HTERT RPE-1 (cell line): ENCODE measurements around the gene RPUSD2.

Experiments used
- in situ Hi-C: fragments of 300-500 bp; cut with MboI; formaldehyde crosslinking; loops from 4 replicates; pipeline ENCODE4 v1.14.3; 2020; ENCODE audit warnings: low sequenced_read_pairs

Gene RPUSD2, protein sequence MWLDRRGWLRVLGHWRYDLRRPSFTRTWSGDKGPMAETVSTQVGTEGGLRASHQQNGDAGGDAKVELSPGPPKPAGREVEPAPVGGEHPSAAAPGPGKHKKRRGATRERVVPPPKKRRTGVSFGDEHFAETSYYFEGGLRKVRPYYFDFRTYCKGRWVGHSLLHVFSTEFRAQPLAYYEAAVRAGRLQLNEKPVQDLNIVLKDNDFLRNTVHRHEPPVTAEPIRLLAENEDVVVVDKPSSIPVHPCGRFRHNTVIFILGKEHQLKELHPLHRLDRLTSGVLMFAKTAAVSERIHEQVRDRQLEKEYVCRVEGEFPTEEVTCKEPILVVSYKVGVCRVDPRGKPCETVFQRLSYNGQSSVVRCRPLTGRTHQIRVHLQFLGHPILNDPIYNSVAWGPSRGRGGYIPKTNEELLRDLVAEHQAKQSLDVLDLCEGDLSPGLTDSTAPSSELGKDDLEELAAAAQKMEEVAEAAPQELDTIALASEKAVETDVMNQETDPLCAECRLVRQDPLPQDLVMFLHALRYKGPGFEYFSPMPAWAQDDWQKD

DNA sequence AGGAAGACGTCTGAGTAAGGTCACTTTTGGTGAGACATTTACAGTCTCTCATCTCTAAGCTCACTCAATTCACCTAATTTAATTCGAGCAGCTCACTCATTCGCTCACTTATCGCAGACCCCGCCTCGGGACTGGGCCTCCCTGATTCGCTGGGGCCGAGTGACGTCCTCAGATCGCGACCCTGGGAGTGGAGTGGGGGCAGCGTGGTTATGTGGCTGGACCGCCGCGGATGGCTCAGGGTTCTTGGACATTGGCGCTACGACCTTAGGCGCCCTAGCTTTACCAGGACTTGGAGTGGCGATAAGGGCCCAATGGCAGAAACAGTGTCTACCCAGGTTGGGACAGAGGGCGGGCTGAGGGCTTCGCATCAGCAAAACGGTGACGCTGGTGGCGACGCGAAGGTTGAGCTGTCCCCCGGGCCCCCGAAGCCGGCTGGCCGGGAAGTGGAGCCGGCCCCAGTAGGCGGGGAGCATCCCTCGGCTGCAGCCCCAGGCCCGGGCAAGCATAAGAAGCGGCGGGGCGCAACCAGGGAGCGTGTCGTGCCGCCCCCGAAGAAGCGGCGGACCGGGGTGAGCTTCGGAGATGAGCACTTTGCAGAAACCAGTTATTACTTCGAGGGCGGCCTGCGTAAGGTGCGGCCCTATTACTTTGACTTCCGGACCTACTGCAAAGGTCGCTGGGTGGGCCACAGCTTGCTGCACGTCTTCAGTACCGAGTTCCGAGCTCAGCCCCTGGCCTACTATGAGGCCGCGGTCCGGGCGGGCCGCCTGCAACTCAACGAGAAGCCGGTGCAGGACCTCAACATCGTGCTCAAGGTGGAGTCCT lies at the start of gene RPUSD2:
TSS of gene RPUSD2 (plus strand) at position 171 of the 825 bp plus-strand sequence. CDS start at position 210, 39 bp downstream.
- in situ Hi-C loops: no loop called here

DNA sequence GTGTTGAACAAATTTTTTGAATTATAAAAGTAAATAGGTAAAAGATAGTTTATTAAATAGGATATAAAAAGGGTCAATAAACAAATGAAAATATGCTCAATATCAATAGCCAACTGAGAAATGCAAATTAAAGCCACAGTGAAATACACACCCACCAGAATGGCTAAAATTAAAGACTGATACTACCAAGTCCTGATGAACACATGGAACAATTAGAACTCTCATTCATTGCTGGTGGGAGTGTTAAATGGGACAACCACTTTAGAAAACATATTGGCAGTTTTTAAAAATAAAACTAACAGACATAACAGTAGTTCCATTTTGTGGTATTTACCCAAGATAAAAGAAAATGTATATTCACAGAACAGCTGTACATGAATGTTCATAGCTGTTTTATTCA lies 45.5 kb upstream of the RPUSD2 start:
- in situ Hi-C loops: no loop called here

DNA sequence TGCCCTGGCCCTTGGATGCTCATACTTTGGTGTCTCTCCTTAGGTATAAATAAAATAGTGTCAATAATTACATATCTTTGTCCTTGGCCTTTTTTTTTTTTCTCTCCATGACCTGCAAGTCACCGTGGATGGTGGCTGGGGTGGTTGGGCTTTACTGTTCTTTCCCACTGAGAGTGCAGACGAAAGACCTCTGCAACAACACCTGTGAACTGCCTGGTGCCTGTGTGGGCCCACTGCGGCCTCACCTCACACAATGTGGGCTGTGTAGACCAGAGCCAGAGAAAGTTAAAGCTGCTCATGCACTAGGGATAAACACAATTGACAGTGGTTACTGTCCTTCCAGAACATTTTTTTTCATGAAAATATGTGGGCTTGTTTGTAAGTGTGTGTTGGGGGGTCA lies 43.2 kb upstream of the RPUSD2 start:
- in situ Hi-C loops: no loop called here

DNA sequence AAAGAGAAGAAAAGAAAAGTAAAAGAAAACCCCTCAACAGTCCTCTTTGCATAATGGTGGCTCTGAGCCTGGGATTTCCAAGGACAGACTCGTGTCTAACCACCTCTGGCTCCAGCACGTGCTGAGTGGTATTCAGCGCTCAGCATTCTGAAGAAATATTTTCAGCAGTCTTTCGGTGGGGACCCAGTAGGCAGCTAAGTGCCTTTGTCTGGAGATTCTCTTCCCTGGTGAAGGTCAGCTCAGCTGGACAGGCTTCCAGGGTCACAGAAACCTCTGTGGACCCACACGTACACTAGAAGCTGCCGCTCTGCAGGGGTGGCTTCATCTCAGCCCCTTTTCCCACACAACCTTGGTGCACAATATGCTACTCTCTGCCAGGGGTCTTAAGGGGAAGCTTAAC lies 40.3 kb upstream of the RPUSD2 start:
- in situ Hi-C loops: no loop called here

DNA sequence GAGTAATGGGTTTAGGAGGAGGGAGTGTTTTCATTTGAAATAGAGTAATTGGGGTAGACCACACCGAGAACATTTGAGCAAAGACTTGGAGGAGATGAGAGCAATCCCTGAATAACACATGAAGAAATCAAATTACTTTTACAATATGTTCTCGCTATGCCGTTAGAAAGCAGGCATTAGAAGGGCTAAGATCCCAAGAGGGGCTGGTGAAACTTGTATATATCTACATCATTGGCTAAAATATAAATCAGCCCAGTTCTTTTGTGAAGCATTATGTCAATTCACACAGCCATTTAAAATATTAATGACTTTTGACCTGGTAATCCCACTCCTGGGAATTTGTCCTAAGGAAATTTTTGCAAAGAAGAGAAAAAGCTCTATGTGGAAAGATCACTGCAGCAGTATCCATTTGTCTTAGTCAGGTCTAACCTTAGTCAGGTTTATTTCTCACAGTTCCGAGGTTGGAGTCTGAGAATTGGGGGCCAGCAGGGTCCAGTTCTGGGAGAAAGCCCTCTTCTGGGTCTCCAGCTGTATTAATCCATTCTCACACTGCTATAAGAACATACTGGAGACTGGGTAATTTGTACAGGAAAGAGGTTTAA lies 35.2 kb upstream of the RPUSD2 start:
- in situ Hi-C loops: no loop called here

DNA sequence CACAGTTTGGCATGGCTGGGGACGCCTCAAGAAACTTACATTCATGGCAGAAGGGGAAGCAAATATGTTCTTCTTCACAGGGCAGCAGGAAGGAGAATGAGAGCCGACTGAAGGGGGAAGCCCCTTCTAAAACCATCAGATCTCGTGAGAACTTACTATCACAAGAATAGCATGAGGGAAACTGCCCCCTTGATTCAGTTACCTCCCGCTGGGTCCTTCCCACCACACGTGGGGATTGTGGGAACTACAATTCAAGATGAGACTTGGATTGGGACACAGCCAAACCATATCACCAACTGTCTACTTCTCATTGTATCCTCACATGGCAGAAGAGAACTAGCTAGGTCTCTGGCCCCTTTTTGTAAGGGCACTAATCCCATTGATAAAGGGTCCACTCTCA lies 34.7 kb upstream of the RPUSD2 start:
- in situ Hi-C loops: no loop called here

DNA sequence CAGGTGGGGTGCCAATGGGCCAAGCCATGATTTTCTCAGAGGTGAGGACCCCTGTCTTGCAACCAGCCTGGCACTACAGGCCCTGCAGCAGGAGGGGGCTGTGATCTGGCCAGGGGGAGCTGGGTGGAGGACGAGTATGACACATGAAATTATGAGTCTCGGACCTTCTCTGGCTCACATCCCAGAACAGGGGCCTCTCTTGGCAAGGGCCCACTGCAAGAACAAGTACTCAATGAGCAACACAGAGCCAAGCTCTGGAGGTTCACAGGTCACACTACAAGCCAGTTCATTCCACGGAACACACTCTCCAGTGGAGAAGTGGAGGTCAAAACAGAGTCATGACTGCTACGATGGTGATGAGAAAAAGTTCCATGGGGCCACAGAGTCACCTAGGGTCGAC lies 32.6 kb upstream of the RPUSD2 start:
- in situ Hi-C loops: no loop called here

DNA sequence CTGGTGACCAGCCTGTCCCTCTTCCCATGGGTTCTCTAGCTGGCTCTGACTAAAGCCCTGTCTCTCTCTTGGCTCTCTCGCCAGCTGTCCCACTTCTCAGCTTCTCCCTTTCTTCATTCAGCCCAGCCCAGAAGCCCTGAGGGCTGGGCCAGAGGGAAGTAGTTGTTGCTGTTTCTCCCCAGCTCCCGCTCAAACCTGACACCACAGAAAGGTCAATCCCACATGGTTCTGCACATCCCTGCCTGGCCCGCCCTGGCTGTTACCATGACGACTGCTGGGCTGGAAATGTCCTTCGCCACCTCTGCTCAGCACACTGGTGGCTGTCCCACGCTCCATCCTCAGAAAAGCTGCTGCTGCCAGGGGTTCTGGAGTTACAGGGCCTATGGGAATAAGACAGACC lies 30.1 kb upstream of the RPUSD2 start:
- in situ Hi-C loops: no loop called here

DNA sequence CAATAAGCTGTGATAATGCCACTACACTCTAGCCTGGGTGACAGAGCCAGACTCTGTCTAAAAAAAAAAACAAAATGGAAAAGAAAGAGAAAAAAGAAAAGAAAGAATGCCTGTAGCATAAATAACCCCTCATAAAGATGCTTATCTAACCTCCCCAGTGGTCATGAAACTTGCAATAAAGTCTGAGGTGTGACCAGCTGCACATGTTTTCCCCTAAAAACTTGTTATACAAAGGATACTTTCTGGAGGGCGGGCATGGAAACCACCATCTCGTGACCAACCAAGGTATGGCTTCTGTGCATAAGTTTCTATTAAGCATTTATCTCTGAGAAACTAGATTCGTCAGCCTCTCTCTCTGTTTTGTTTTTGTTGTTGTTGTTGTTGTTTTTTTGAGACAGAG lies 26.0 kb upstream of the RPUSD2 start:
- in situ Hi-C loops: no loop called here

DNA sequence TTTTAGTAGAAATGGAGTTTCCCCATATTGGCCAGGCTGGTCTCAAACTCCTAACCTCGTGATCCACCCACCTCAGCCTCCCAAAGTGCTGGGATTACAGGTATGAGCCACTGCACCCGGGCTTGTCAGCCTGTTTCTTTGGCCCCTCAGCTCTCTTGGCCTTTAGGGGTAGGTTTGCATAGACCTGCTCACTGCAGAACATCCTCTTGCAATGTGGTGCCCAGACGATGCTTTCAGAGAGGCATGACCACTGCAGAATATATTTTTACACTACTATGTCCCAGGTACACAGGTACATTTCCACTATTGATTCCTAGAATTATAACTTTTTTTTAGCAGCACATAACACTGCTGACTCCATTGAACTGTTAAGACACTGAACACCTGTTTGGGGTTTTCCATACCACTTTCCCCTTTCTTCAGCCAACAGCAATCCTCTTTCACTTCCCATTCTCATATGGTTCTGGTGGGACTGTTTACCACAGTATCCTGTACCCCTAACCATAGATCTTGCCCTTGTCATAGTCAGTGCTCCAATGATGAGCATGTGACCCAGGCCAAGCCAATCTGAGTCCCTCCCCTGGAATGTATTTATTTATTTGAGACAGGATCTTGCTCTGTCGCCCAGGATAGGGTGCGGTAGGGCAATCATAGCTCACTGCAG lies 25.3 kb upstream of the RPUSD2 start:
- in situ Hi-C loops: no loop called here

DNA sequence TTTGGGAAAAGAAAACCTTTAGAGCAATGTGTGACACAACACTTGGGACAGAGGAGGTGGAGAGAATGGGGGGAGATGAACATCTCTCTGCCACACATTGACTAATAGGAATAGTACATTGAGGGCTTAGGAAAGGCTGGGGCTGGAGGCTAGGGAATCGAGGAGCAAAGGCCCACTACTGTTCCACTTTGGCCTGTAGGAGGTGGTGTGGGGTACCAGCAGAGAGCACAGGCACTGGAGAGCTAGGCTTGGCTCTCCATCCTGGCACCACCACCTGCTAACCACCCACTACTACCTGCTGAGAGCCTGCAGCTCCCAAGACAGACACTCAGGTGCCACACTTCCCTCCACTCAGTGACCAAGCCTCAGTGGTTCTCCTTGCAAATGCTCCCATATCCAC lies 23.6 kb upstream of the RPUSD2 start:
- in situ Hi-C loops: no loop called here

DNA sequence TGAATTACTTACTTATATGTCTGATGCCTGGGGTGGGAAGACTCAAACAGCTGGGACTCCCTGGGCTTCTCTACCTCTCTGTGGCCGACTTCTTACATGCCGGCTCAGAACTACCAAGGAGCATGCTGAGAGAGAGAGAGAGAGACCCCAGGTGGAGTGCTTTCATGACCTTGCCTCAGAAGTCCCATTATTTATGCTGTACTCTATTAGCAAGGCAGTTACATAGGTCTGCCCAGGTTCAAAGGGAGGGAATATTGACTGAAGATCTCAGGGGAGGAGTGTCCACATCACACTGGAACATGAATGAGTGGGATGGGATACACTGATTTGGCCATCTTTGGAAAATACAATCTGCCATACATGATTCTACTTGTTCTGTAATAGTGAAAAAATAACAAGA lies 20.5 kb upstream of the RPUSD2 start:
- in situ Hi-C loops: no loop called here

DNA sequence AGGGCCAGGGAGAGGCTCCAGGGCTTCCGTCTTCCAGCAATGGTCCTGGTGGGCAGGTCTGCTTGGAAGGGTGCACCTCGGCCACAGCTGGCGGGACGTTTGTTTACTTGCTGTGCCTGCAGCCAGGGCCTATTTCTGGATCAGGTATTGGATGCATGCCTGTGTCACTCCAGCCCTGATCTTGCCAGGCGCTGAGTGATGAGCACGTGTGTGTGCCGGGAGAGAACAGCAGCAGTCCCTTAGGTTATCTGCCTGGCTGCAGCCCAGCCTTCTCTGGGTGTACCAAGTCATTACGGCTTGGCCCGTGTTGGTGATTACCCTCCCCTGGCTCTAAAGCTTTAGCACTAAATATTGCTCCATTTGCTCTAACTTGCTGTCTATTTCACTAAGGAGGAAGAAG lies 19.2 kb upstream of the RPUSD2 start:
- in situ Hi-C loops: no loop called here

DNA sequence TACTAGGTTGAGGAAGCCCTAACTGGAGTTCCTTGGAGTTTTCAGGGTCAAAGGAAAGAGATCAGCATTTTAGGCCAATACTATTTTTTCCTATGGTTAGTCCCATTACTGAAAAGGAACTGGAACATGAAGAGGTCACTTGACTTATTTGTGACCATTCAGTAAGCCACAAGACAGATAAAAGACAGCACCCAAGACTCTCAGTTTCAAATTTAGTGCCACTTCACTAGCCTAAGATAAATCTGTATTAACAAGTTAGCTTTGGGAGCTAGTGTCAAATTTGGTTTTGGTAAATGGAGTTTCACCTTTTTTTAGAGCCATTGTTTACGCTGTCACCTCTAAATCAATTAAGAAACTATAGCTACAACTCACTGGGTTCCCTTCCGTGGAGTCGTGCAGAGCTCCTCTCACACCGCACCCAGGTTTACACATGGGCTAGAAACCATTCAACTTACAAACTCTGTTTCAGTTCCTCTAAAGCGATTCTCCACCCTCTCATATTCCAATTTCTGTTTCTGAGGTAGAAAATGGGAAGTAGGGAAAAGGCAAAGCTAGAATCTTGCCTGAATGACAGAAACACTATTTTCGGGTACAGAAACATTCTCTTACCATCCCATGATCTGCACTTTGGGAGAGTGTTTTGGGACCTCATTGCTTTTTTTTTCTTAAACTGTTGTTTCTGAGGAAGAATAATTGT lies 18.6 kb upstream of the RPUSD2 start:
- in situ Hi-C loops: no loop called here

DNA sequence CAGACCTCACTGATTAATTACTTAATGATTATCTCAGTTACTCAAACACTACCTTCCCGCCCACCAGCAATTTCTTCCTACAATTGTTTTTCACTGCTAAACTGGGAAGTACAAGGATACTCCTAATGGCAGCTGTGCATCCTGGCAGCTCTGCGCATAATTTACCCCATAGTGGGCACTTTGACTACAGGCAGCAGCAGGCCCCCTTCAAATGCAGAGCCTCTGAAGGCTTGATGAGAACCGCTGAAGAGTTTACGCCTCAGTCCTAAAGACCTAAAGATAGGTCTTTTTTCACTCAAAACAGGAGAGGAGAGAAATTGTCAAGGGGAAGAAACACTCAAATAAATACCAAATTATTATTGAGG lies 15.0 kb upstream of the RPUSD2 start:
- in situ Hi-C loops: no loop called here

DNA sequence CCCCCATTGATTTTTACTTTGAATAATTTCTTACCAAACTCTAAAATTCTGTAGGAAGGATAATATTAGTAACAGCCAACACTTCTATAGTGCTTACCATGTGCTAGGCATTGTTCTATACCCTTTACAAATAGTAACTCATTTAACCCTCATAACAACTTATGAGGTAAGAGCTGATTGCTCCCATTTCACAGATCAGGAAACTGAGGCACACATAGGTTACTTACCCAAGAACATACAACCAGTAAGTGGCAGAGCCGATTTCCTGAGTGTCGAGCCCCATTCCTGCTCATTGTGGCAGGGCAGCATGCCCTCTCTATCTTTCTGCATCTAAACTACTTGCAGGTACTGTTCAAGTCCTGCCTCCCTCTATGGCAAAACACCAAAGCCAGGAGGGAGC lies 13.2 kb upstream of the RPUSD2 start:
- in situ Hi-C loops: no loop called here

DNA sequence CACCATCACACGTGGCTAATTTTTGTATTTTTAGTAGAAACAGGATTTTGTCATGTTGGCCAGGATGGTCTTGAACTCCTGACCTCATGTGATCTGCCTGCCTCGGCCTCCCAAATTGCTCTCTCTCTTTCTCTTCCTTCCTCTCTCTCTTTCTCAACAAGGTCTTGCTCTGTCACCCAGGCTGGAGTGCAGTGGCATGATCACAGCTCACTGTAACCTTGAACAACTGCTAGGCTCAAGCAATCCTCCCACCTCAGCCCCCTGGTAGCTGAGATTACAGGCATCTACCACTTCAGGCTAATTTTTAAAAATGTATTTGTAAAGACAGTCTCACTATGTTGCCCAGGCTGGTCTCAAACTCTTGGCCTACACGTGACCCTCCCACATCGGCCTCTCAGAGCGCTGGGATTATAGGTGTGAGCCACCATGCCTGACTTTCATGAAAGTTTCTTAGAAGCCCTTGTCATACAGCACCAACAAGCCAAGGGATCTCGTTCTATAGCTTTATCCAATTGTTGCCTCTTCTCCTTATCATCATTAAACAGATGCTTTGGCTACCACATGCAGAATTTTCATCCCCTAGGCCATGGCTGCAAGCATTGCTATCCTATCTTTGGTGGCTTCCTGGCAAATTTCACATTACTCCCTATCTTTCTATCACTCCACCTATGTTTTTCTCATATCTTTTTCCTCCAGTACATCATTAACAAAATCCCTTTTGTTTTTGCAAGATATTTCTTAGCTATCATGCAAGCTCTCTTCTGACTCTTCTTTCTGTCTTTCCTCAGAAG lies 10.0 kb upstream of the RPUSD2 start:
- in situ Hi-C loops: no loop called here

DNA sequence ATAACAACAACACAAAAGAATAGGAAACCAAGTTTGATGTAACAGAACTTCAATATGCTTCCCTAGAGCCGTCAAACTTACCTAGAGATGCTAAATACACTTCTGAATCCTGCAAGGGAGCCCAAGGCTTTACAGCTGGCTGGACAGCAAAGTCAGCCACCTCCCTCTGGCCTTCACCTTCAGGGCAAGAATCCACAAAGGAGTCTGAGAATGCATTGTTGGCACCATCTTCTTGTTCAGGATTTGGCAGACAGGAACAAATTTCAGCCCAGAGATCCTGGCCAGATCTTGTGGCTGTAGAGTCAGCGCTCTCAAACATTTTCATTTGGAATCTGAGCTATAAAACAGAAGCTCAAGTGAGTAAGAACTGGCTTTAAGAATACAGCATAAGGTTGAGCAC lies 6.4 kb upstream of the RPUSD2 start:
- in situ Hi-C loops: no loop called here

DNA sequence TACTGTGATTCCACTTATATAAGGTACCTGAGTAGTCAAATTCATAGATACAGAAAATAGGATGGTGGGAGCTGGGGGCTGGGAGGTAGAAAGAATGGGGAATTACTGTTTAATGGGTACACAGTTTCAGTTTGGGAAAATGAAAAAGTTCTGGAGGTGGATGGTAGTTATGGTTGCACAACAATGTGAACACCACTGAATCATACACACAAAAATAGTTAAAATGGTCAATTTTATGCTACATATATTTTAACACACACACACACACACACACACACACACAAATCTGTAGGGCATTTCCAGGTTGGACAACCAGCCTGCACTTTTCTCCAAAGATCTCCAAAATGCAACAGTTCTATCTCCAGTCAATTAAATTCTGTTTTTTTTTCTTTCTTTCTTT lies 5.7 kb upstream of the RPUSD2 start:
- in situ Hi-C loops: no loop called here
